NB4 (cell line): ENCODE measurements around the gene SELENOT.

Source experiments
- DNase-seq: peaks from one replicate; pipeline ENCODE4 v3.0.0; 2010; ENCODE audit warnings: low read depth
- H3K4me3 ChIP-seq: one replicate; pipeline ENCODE4 v1.5.1; 2011; ENCODE audit warnings: mild to moderate bottlenecking, low read depth, low read length, moderate library complexity
- MYC ChIP-seq: IDR thresholded peaks from 2 replicates; pipeline ENCODE4 v1.6.1; 2011; ENCODE audit warnings: low read depth, low read length
- POLR2A ChIP-seq: IDR thresholded peaks from 2 replicates; pipeline ENCODE4 v1.6.1; 2011; ENCODE audit warnings: mild to moderate bottlenecking; ENCODE audit not compliant: insufficient read length; ENCODE audit errors: extremely low read depth
- TF ChIP-seq, protein P1 (sequence below): IDR thresholded peaks from one replicate; pipeline ENCODE4 v1.5.1; 2012; ENCODE audit warnings: low read depth, low read length
- TF ChIP-seq, protein P2 (sequence below): IDR thresholded peaks from 2 replicates; pipeline ENCODE4 v1.6.1; 2011; ENCODE audit warnings: low read depth, low read length

The SELENOT gene

DNA sequence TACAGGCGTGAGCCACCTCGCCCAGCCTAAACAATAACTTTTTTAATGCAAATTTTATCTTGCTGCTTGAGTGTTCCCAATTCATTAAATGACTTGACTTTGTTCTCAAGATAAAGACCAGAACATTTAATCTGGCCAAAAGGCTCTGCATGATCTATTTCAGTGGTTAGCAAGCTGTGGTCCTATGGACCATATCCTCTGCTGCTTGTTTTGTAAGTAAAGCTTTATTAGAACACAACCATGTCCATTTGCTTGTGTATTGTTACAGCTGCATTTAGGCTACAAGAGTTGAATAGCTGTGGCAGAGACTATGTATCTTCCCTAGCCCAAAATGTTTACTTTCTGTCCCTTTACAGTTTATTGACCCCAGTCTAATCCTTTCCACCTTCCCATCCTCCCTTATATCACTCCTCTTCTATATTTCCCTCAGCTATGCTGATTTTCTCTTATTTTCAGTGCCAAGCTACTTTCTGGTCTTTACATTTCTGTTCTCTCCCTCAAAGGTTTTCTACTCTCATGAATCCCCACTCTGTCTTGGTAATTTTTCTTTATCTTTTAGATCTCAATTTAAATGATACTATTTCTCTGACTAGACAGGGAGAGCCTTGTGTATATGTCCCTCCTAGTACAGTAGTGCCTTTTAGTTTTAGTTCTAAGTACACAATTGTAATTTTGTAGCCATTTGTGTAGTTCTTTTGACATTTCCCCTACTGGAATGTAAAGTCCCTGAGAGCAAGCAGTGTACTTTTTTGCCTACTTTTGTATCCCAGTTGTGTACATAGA lies 23.2 kb downstream of the SELENOT start:
- no peak for TF ChIP-seq MYC
- TF ChIP-seq, protein P1, sequence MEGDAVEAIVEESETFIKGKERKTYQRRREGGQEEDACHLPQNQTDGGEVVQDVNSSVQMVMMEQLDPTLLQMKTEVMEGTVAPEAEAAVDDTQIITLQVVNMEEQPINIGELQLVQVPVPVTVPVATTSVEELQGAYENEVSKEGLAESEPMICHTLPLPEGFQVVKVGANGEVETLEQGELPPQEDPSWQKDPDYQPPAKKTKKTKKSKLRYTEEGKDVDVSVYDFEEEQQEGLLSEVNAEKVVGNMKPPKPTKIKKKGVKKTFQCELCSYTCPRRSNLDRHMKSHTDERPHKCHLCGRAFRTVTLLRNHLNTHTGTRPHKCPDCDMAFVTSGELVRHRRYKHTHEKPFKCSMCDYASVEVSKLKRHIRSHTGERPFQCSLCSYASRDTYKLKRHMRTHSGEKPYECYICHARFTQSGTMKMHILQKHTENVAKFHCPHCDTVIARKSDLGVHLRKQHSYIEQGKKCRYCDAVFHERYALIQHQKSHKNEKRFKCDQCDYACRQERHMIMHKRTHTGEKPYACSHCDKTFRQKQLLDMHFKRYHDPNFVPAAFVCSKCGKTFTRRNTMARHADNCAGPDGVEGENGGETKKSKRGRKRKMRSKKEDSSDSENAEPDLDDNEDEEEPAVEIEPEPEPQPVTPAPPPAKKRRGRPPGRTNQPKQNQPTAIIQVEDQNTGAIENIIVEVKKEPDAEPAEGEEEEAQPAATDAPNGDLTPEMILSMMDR = no peak
- TF ChIP-seq, protein P2, sequence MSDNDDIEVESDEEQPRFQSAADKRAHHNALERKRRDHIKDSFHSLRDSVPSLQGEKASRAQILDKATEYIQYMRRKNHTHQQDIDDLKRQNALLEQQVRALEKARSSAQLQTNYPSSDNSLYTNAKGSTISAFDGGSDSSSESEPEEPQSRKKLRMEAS = no peak
- no peak for TF ChIP-seq POLR2A
- no peak overlapping the region for H3K4me3 ChIP-seq
- no peak for DNase-seq

DNA sequence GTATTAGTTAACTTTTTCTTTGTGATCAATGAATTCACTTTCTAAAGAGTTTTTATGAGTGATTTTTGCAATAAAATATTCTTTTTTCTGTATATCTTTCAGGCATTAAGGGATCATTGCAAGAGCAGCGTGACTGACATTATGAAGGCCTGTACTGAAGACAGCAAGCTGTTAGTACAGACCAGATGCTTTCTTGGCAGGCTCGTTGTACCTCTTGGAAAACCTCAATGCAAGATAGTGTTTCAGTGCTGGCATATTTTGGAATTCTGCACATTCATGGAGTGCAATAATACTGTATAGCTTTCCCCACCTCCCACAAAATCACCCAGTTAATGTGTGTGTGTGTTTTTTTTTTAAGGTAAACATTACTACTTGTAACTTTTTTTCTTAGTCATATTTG lies 24.4 kb downstream of the SELENOT start:
- TF ChIP-seq, protein P2 = no peak
- TF ChIP-seq POLR2A = no peak
- no peak for TF ChIP-seq MYC
- no peak for DNase-seq
- H3K4me3 ChIP-seq = no peak overlapping the region

DNA sequence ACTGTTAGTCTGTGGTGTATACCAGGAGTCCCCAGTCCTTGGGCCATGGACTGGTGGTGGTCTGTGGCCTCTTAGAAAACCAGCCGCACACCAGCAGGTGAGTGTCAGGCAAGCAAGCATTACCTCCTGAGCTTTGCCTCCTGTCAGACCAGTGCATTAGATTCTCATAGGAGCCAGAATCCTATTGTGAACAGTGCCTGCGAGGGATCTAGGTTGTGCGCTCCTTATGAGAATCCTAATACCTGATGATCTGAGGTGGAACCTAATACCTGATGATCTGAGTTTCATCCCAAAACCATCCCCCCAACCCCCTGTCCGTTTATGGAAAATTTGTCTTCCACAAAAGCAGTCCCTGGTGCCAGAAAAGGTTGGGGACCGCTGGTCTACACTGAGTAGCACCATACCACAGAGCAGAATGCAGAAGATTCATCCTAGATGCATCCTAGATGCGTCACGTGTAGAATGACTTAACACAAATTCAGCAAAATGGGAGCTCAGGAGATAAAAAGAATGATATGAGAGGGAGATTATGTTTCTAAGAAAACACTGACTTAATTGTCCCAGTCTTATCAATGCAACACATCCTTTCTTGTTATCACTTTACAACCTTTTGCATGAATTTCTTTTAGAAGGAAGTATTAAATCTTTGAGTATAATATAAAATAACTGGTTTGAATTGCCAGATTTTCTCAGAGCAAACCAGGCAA lies 28.5 kb downstream of the SELENOT start:
- no peak overlapping the region for H3K4me3 ChIP-seq
- no peak for TF ChIP-seq MYC
- no peak for TF ChIP-seq POLR2A
- TF ChIP-seq, protein P1 = no peak
- TF ChIP-seq, protein P2 = no peak
- no peak for DNase-seq

DNA sequence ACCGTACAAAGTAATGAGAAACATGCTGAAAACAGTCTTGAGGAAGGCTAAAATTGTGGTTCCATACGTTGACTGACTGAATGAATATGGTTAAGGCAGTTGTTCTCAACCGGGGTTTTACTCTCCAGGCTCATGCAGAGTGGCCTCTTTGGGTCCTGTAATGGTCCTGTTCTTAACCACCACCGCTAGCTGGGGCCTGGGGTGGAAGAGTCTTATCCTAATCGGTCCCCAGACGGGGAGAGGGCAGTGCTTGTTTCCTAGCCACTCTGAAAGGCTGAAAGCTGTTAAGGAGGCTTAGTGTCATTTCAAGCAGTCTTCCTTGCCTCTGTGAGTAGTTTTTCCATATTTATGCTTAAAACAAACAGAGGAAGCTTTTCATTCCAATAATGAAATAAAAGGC lies 32.0 kb downstream of the SELENOT start:
- TF ChIP-seq POLR2A = no peak
- TF ChIP-seq, protein P1 = no peak
- H3K4me3 ChIP-seq = no peak overlapping the region
- peak; percentile 6 for DNase-seq

DNA sequence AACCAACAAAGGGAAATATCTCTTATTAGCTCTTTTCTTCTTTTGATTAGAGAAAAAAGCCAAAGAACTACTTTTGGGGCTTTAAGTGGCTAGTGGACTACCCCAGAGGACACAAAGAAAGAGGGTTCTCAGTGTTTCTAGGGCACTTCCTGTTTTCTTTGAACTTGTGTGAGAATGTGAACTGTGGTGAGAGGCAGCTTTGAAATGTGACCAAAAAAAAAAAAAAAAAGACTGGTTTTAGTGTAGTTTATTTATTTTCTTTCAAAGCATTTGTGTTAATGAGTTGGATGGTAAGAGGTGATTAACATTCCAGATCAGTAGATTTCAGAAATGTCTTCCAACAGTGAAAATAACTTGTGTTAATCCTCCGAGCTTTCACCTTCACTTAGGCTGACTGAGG lies 32.4 kb downstream of the SELENOT start:
- TF ChIP-seq POLR2A (no peak), MYC (no peak)
- TF ChIP-seq, protein P1 = no peak
- TF ChIP-seq, protein P2 = no peak
- peak; percentile 55 for DNase-seq
- no peak overlapping the region for H3K4me3 ChIP-seq

DNA sequence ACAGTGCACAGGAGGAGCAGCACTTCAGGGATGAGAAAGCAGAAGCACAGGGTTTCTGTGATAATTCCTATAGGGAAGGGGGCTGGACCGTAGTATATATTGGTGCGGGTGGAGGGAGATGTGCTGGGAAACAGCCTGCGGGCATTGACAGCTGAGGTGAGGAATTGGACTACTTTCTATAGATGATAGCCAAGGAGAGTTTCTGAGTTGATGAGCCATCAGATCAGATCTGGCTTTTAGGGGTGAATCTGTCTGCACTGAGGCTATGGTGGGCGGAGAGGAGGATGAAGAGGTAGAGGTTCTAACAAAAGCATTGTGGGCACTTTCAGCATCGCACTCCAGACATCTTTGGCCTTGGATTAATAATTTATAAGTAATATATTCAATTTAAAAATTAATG lies 33.1 kb downstream of the SELENOT start:
- TF ChIP-seq, protein P2 = no peak
- TF ChIP-seq MYC = no peak
- no peak for TF ChIP-seq POLR2A
- TF ChIP-seq, protein P1 = no peak
- no peak overlapping the region for H3K4me3 ChIP-seq
- DNase-seq = no peak
